HG02678 (cell line): ENCODE data around the gene CCDC60.
"Not testable (repeated sequence)": the region's sequence is repeated elsewhere in the genome, so short reads cannot be mapped to it uniquely, and the experiment has no call there.

ENCODE experiments used
- ATAC-seq: cut with Tn5 transposase; IDR thresholded peaks from one replicate; pipeline ENCODE4 v1.9.1; 2021; ENCODE audit warnings: mild to moderate bottlenecking, moderate library complexity; ENCODE audit not compliant: unreplicated experiment

The CCDC60 gene

DNA sequence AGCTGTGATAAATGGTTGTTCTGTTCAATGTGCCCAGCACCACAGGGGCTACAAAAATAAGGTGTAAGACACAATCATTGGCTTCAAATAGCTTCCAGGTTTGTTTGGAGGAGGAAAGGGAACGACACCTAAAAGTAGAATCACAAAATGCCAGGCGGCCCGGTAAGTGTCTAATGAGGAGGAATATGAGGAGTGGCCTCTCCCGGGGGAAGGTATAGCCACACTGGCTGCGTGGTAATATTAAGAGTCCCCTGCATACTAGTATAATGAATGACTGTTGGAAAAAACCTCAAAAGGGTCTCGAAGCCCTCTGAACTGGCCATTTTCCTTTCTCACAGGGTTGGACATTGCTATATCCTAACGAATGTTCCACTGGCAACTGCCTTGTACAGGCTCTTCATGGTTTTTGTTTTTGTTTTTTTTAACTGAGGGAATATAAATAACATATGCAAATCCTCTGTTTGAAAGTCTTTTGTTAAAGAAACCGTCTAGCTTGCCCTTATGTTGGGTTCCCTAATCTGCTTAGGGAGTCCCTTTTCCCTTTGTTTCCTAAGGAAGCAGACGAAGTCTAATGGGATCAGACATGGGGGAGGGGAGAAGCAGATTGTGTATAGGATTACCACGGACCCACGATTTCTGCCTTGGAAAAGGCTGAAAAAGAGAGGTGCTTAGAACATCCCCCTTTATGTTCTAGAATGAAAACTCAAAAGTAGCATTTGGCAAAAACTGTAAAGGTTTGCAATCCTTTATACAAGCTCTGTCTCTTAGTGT, 4.2 kb downstream of the CCDC60 start:
- ATAC-seq = no peak

DNA sequence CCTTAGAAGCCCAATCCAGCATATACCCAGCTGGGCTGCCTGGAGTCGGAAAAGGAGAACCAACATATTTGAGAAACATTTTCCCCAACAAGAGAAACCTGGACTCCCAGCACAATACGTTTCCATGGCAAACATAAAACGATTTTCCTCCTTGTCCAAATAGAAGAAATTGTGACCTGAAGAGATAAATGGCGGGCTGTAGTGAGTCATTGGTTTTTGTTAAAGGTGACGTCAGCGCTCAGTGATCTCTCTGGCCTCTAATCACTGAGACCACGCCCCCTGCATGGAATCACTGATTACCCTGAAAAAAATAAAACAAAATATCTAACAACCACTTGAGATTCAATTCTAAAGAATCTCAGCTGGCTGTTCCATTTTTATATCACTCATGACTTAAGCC, 6.0 kb downstream of the CCDC60 start:
- no peak for ATAC-seq

DNA sequence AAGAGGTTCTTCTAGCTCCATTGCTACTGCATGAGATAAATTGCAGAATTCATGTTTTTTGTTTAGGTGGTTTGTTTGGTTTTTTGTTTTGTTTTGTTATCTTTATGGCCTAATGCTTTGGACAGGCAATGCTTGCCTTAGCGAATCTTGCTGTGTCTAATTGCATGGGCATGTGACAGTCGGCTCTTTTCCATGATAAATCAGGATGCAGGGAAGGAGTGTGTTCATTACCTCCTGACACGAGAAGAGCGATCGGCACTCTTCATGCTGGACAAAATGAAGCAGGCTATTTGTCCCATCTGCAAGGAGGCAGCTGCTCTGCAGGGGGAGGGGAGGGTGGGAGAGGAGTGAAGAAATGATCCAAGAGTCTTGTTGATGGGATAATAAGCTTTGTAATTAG, 6.5 kb downstream of the CCDC60 start:
- no peak for ATAC-seq

DNA sequence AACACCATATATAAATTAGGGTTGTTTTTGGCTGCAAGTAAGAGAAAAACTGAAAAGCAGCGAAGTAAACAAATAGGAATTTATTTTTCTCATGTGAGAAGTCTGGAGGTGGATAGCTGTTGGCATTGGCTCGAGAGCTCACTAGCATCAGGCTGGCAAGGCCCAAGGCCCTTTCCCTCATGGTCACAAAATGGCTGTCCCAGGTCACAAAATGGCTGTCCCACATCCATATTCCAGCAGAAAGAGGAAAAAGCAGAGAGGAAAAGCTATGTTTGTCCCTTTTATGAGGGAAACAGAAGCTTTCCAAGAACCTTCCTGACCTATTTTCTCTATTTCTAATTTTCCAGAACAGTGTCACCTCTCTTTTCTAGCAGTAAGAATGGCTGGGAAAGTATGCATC, 7.5 kb downstream of the CCDC60 start:
- no peak for ATAC-seq

DNA sequence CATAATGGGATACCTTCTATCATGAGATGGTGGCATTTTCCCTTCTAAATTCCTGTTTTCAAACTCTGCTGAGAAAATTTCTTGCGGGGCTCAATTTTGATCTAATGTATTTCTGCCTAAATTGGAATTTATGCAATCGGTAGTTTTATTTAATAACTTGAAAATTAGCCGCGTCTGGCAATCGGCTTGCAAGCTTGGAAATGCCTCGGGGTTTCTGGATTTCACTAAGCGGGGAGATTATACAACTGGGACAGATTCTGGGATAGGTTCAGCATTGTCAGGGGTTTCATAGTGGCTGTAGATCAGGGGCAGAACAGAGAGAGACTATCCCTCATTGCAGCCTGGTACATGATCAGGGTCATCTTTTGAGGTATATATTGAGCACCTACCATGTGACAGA, 8.6 kb downstream of the CCDC60 start:
- ATAC-seq = no peak

DNA sequence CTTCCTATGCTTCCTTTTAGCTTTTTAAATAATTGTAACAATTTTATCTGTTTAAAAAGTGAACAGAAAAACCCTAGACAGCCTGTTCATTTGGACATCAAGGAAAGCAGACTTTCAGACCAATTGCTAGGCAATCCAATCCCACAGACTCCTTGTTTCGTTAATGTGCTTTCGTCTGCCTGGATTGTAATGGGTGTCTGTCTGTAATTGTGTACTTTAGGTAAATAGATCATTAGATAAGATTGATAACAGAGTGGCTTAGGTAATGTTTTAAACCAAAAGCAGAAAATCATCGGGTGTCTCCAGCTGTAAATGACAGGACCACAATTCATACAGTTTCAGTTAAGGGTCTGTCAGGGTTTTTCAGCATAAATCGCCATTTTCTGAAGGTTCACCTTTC, 19.6 kb downstream of the CCDC60 start:
- no peak for ATAC-seq

DNA sequence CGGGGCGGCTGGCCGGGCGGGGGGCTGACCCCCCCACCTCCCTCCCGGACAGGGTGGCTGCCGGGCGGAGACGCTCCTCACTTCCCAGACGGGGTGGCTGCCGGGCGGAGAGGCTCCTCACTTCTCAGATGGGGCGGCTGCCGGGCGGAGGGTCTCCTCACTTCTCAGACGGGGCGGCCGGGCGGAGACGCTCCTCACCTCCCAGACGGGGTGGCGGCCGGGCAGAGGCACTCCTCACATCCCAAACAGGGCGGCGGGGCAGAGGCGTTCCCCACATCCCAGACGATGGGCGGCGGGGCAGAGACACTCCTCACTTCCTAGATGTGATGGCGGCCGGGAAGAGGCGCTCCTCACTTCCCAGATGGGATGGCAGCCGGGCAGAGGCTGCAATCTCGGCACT, 25.8 kb downstream of the CCDC60 start:
- not testable (repeated sequence) for ATAC-seq

DNA sequence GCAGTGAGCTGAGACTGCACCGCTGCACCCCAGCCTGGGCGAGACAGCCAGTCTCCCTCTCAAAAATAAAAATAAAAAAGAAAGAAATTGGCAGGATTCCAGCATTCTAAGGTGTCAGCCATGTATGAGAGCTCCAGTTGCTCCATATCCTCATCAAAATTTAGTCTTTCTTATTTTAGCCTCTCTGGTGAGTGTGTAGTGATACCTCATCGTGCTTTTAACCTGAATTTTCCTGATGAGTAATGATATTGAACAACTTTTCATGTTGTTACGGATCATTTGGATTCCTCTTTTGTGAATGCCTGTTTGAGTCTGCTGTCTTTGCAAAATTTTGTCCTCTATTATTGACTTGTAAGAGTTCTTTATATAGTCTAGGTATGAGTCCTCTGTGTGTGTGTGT, 28.5 kb downstream of the CCDC60 start:
- ATAC-seq = no peak

DNA sequence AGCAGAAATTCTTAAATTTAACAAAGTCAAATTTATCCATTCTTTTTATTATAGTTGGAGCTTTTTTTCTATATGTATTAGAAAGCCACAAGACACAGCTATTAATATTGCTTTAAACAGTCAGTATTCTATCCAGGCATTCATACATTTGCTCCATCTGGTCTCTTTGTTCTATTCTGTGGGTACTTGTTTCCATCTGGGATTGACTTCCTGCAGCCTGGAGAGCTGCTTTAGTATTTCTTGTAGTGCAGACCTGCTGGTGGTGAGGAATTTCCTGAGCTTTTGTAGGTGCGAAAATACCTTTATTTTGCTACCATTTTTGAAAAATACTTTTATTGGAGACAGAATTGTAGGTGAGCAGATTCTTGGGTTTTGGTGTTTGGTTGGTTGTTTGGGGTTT, 29.0 kb downstream of the CCDC60 start:
- ATAC-seq = no peak

DNA sequence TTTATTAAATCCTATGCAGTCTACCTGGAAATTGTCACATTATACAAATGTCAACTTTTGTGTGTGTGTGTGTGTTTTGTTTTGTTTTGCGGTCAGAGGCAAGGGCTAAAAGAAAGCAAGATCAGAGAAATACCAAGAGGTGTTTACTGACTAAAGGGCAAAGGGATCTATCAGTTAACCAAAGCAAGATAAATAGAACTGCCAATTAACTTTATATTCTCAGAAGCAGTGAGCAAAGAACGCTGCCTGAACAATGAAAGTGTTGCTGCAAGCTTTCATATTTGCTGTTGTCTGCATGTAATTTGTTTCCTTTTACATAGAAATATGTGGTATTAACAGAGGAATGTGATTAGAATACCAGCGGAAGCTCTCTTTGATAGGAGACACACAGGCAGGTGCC, 30.9 kb downstream of the CCDC60 start:
- ATAC-seq = no peak

DNA sequence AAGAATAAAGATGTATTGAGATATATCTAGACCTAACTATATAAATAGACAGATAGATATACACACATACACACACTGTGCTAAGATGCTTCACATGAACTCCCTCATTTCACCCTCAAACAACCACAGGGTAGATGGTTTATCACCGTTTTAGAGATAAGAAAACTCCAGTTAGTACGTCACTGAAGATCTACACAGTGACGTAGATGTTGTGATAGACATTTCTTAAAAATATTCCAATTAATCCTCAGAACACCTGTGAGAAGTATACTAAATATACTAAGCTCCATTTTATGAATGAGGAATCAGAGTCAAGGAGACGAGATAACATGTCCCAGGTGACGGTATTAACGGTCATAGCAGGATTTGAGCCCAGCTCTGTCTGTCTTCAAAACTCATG, 31.5 kb downstream of the CCDC60 start:
- no peak for ATAC-seq

DNA sequence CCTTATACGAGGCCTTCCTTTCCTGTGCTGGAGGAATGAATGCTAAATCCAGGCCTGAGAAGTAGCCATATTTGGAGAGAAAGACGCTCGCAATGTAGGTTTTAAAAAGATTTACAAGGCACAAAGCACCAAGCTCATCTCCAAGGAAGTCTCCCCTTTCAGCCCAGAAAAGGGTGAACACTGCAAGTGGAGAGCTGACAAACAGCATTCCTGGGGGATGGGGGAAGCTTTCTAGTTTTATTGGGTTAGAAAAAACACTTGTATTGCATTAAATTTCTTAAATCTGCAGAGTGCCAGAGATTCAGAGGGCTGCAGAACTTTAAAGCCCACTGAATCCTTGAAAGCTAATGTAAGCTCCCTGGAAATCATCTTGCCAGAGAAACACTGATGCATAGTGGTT, 34.6 kb downstream of the CCDC60 start:
- ATAC-seq = no peak

DNA sequence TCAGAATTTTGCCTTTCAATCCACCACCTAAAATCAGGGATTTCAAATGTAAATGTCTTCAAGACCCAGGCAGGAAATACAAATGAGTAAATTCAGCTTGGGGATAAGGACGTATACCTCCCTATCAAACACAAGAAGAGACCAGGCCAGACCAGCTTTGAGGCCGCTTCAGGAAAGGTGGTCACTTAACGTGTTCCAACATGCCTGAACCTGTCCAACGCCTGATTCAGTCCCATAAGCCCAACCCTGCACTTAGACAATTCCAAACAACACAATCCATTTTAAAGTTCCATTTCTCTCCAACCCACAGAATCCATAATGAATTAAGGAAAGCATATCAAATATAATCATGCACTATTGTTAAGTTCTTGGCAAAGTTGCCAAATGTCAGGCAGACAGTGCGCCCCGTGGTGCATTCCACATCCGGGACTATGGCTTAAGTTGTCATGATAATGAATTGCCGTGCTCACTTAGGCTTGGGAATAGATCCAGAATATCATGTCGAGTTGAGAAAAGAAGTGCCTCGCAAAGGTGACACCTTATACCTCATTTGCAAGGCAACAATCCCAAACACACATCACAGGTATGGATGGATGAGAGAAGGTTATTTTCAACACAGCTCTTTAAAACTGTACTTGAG, 35.5 kb downstream of the CCDC60 start:
- ATAC-seq = no peak

DNA sequence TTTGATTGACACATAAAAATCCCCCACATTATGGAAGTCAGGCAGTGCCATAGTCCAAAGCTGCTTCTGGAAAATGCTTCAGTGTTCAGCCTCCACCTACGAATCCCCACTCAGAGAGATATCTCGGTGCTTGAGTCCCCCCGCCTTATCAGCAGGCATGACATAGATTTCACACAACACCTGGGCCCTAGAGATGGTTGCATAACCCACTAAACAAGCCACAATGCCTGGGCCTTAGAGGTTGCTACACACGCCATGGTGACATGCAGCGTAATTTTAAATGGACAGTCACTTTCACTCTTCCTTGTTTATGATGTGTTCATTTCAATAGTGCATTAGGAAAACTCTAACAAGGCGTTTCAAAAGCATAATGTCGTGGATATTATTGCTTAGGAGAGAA, 38.0 kb downstream of the CCDC60 start:
- no peak for ATAC-seq

DNA sequence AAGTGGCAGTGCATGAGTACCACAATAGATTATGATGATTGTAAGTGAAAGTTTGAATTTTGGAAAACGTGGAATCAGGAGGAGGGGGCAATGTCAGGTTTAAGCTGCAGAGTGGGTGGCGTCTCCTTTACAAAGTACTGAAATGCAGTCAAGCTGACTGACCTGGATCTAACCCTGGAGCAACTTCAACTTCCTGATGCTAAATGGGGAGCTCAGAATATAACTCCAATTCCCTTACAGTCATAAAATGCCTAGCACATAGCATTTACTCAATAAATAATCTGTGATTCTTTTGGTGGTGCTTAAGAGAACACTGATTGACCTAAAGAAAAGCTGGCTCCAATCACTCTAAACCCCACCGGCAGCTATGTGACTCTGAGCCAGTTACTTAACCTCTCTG, 38.5 kb downstream of the CCDC60 start:
- no peak for ATAC-seq

DNA sequence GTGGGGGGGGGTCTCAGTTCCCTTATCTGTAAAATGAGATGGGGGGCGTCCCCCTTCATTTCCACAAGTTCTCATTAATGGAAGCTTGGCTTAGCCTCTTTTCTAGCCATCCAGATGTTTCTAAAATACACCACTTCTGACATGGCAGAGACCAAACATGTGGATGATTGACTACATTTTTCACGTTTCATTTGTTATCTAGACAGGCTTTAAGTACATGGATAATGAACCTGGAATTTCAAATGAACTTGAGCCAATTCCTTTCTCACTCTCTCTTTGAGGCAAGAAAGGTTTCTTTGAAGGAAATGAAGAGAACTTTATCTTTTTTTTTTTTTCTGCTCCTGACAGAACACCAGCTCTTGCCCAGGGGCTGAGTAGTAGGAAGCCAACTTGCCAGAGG, 39.1 kb downstream of the CCDC60 start:
- no peak for ATAC-seq

DNA sequence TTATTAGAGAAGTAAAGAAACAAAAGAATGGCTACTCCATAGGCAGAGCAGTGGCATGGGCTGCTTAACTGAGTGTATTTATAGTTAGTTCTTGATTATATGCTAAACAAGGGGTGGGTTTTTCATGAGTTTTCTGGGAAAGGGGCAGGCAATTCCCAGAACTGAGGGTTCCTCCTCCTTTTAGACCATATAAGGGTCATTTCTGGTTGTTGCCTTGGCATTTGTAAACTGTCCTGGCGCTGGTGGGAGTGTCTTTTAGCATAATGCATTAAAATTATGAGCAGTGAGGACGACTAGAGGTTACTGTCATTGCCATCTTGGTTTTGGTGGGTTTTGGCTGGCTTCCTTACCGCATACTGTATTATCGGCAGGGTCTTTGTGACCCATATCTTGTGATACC, 40.1 kb downstream of the CCDC60 start:
- ATAC-seq = no peak

DNA sequence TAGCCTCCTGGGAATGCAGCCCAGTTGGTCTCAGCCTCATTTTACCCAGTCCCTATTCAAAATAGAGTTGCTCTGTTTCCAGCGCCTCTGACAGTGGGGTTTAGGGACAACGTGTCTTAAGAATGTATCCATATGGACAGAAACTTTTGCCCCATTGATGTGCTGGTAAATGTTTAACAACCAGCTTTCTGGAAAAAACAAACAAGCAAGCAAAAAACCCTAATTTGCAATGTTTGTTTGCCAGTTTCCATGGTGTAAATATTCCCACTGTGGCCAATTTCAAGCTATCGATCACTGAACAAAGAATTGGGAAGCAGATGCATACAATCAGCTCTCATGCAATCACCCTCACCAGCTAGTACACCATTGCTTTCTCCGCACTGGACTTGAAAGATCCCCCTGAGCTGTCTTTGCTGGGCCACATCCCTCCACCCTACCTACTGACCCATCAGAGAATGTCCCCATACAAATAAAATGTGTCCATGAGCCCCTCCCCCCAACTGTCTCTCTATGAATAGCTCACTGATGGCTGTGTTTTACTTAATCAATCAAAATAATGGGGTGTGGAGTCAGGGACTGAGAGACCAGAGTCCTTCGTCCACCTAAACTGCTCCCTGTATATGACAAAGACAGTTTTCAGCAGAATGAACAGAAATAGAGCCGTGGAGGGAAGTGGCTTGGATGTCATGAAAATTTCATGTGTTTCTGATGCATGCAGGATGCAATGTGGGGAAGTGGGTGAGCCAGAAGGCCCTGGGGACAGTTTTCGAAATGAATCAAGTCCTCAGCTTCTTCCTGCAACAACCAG, 40.8 kb downstream of the CCDC60 start:
- ATAC-seq = no peak

DNA sequence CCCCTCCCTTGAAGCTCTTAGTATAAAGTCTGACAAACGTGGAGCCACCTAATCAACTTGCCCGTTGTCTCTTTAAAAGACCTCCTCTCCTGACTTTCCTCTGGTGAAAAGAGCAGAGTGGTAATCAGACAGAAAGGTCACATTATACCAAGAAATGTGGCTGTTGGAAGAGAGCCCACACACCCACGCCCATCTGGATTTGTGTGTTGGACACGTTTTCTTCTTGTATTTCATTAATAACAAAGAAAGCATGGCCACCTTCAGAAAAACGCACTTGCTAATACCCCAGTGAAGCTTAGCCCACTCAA, 41.3 kb downstream of the CCDC60 start:
- ATAC-seq = no peak

DNA sequence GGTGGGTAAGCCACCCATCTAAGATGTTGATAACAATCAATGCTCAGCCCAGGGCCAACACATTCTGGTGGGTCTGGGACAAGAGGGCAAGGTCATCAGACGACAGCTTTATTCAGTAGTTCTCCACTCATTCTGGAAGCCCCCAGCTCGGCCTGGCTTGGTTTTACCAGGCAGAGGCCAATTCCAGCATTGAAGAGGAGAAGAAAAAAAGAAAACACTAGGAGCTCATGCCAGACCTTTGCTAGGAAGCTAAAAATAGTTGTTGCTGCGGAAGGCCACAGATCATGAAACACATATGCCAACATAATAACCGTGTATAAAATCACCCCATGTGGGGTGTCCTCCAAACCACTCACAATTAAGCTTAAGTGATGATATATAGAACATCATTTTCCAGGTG, 44.4 kb downstream of the CCDC60 start:
- ATAC-seq = no peak

DNA sequence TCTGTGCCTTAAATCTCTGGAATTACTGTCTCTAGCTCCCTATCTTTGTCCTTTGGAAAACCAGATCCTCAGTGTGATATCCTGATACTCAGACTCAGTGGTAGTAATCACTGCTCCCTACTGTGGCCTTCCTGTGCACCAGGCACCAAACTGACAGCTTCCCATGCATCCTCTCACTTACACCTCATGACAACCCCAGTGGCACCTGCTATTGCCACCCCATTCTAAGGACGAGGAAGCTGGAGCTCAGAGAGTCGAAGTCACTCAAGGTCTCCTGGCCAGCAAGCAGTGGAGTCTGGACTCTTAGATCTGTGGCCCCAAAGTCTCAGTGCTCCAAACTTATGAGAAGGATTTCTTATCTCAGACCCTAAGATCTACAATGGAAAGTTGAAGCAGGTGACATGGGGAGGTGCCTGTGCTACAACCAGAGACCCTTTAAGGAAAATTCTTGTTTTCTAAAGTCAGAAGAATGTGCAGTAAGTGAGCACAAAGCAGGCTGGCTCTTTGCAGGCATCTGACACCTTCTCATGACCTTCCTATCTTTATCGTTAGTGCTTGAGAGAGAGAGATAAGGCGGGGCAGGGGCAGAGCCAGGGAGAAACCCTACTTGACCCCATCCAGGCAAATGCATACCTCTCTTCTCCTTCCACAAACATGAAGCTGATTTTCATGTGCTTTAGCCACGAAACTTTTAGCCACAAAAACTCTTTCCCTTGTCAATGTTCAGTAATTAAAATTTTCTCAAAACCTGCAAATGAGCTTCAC, 47.1 kb downstream of the CCDC60 start:
- ATAC-seq = no peak
